T-helper 2 cell treated with Interferon-gamma antibody and Interleukin-4, amounts not matched to agents 5 μg/mL and 100 μg/mL, for 36 hours (primary cell): ENCODE results near the gene CD3E.
"Not testable (repeated sequence)": the region's sequence is repeated elsewhere in the genome, so short reads cannot be mapped to it uniquely, and the experiment has no call there.

Source experiments
- DNase-seq: peaks from one replicate; pipeline ENCODE4 v3.0.0; 2021; ENCODE audit warnings: low spot score
- H3K27ac Mint-ChIP-seq: one replicate; pipeline ENCODE4 v1.8.0; 2021; ENCODE audit warnings: mild to moderate bottlenecking, mixed read lengths
- H3K27me3 Mint-ChIP-seq: one replicate; pipeline ENCODE4 v1.8.0; 2021; ENCODE audit warnings: low read depth, mixed read lengths
- H3K36me3 Mint-ChIP-seq: one replicate; pipeline ENCODE4 v1.8.0; 2021; ENCODE audit warnings: low read depth, mixed read lengths
- H3K4me1 Mint-ChIP-seq: one replicate; pipeline ENCODE4 v1.8.0; 2021; ENCODE audit warnings: low read depth, mixed read lengths
- H3K4me3 Mint-ChIP-seq: one replicate; pipeline ENCODE4 v1.8.0; 2022; ENCODE audit warnings: mild to moderate bottlenecking, moderate library complexity, mixed read lengths
- H3K9me3 Mint-ChIP-seq: one replicate; pipeline ENCODE4 v1.8.0; 2021; ENCODE audit warnings: mixed read lengths

The CD3E gene

DNA sequence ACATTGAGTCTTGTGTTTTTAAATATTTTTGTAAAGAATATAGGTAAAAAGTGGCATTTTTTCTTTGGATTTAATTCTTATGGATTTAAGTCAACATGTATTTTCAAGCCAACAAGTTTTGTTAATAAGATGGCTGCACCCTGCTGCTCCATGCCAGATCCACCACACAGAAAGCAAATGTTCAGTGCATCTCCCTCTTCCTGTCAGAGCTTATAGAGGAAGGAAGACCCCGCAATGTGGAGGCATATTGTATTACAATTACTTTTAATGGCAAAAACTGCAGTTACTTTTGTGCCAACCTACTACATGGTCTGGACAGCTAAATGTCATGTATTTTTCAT is 333 bp upstream of the CD3E start:
- peaks cover 37% of the 10 kb centered on the region for H3K36me3 Mint-ChIP-seq
- H3K27ac Mint-ChIP-seq = peak overlapping the region; percentile 99
- H3K27me3 Mint-ChIP-seq = no peaks in the 10 kb centered on the region
- no peaks in the 10 kb centered on the region for H3K9me3 Mint-ChIP-seq
- DNase-seq = no peak
- peak overlapping the region; percentile 99 for H3K4me3 Mint-ChIP-seq
- peaks cover 40% of the 10 kb centered on the region for H3K4me1 Mint-ChIP-seq

DNA sequence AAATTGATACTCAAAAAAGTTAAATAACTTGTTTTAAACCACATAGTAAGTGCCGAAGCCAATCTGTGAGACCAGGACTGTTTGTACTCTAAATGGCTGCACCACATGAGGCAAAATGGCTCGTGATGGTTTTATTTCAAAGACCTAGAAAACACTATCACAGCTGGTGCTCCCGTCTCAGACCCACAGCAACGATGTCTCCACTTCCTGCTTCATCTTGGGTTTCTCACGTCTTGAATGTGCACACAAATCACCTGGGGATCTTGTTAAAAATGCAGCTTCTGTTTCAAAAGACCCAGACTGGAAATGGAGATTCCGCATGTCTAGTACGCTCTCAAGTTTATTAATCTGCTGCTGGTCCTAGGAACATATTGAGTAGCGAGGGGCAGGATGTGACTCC is 1.2 kb downstream of the CD3E start:
- Mint-ChIP-seq H3K4me1 (peaks cover 47% of the 10 kb centered on the region), H3K9me3 (no peaks in the 10 kb centered on the region), H3K27me3 (no peaks in the 10 kb centered on the region), H3K27ac (peak overlapping the region; percentile 99), H3K36me3 (peaks cover 51% of the 10 kb centered on the region), H3K4me3 (peak overlapping the region; percentile 99)
- DNase-seq = peak; percentile 28

DNA sequence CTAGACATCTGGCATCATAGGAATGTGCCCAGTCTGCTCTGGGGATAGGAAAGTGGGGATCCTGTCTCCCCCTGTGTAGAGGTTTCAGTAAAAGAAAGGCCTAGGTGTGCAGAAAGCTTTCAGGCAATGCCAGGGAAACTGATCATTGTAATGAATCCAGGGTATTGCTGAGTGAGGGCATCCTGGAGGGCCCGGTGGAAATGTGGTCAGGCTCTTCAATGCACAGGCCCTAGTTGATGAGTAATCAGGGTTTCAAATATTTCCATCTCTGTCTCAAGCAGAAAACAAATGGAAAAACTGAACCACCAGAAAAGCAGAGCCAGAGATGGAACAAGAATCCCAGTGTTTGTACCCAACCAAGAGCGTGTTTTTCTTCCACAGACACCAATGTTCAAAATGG is 2.0 kb downstream of the CD3E start:
- DNase-seq = peak; percentile 61
- Mint-ChIP-seq H3K36me3 (peaks cover 59% of the 10 kb centered on the region), H3K27ac (peak overlapping the region; percentile 99), H3K27me3 (no peaks in the 10 kb centered on the region), H3K4me1 (peaks cover 53% of the 10 kb centered on the region), H3K4me3 (peak overlapping the region; percentile 99), H3K9me3 (no peaks in the 10 kb centered on the region)

DNA sequence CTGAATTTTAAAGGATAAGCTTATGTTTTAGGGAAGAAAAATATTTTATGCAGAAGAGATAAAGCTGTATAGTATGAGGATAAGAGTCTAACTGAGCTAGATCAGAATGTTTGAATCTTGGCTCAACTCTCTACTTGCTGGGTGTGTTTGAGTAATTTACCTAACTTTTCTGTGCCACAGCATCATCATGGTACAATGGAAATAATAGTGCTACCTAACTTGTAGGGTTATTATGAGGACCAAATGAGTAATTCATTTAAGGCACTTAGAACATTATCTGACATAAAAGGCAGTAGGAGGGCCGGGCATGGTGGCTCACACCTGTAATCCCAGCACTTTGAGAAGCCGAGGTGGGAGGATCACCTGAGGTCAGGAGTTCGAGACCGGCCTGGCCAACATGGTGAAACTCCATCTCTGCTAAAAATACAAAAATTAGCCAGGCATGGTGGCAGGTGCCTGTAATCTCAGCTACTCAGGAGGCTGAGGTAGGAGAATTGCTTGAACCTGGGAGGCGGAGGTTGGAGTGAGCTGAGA is 4.5 kb downstream of the CD3E start:
- H3K36me3 Mint-ChIP-seq = peaks cover 79% of the 10 kb centered on the region
- H3K4me1 Mint-ChIP-seq = peaks cover 61% of the 10 kb centered on the region
- not testable (repeated sequence) for H3K9me3 Mint-ChIP-seq, DNase-seq, H3K27me3 Mint-ChIP-seq
- H3K27ac Mint-ChIP-seq = peak overlapping the region; percentile 29
- H3K4me3 Mint-ChIP-seq = peak overlapping the region; percentile 99

DNA sequence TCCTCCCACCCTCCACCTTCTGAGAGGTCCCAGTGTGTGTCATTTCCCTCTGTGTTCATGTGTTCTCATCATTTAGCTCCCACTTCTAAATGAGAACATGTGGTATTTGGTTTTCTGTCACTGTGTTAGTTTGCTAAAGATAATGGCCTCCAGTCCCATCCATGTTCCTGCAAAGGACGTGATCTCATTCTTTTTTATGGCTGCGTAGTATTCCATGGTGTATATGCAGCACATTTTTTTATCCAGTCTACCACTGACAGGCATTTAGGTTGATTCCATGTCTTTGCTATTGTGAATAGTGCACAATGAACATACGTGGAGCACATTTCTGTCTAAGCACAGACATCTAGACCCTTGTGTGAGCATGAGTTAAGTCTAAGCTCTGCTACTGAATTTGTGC is 5.7 kb downstream of the CD3E start:
- DNase-seq = no peak
- peaks cover 61% of the 10 kb centered on the region for H3K4me1 Mint-ChIP-seq
- peak overlapping the region; percentile 50 for H3K27ac Mint-ChIP-seq
- H3K9me3 Mint-ChIP-seq = no peaks in the 10 kb centered on the region
- peak overlapping the region; percentile 13 for H3K4me3 Mint-ChIP-seq
- peaks cover 84% of the 10 kb centered on the region for H3K36me3 Mint-ChIP-seq
- no peaks in the 10 kb centered on the region for H3K27me3 Mint-ChIP-seq

DNA sequence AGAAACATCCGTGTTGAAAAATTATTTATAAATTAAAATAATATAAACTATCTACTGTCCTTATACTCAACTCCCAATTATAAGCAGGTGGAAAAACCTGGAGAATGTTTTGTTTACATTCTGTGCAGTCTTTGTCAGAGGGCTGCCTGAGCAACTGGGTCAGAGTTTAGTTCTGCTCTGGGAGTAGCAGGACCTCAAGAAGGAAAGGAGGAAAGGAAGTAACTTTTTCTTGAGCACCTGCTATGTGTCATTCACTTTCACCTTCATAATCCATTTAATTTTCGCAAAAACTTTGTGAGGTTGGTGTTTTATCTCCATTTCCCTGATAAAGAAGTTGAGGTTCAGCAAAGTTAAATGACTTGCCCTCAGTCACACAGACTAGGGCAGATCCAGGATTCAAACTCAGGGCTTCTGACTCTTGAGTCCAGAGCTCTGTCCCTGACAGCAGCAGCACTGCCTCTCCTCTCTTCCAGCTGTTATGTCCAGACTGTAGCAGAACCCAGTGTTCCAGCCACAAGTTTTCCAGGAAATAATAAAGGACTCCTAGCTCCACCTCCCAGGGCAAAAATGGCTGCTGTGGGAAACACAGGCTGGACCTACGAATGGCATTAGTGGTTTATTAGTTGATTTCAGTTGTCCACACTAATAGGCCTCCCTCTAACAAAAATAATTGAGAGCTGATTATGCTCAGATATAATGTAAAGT is 6.4 kb downstream of the CD3E start:
- Mint-ChIP-seq H3K9me3 (no peaks in the 10 kb centered on the region), H3K27ac (peak overlapping the region; percentile 35), H3K36me3 (peaks cover 84% of the 10 kb centered on the region), H3K27me3 (no peaks in the 10 kb centered on the region), H3K4me1 (peaks cover 64% of the 10 kb centered on the region), H3K4me3 (peak overlapping the region; percentile 2)
- no peak for DNase-seq

DNA sequence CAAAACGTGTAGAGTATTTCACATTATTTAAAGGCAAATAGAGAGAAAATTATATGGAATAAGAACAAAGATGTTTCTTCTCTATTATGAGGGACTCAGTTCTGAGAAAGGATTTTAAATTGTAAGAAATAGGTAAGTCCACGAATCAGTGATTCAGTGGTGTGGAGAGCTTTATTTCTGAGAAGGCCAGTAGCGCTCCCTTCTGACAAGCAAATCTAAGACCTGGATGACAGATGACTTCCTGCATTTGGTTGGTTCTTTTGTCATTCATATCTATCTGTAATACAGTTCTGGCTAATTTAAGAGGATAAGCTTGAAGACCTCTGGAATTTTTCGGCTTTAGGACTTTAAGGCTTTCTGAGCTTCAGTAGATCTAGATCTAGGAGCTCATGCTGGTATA is 7.0 kb downstream of the CD3E start:
- H3K4me3 Mint-ChIP-seq = no peak overlapping the region
- DNase-seq = no peak
- H3K9me3 Mint-ChIP-seq = no peaks in the 10 kb centered on the region
- no peak overlapping the region for H3K27ac Mint-ChIP-seq
- H3K4me1 Mint-ChIP-seq = peaks cover 68% of the 10 kb centered on the region
- H3K27me3 Mint-ChIP-seq = no peaks in the 10 kb centered on the region
- peaks cover 87% of the 10 kb centered on the region for H3K36me3 Mint-ChIP-seq

DNA sequence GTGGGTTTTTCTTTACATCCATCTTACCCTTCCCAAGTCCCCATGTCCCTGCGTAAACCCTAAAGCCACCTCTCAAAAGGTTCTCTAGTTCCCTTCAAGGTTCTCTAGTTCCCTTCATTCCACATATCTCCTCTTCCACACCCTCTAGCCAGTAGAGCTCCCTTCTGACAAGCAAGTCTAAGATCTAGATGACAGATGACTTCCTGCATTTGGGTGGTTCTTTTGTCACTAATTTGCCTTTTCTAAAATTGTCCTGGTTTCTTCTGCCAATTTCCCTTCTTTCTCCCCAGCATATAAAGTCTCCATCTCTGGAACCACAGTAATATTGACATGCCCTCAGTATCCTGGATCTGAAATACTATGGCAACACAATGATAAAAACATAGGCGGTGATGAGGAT is 7.8 kb downstream of the CD3E start:
- Mint-ChIP-seq H3K9me3 (peaks cover 3% of the 10 kb centered on the region), H3K4me1 (peaks cover 67% of the 10 kb centered on the region), H3K27me3 (no peaks in the 10 kb centered on the region), H3K36me3 (peaks cover 84% of the 10 kb centered on the region), H3K4me3 (no peak overlapping the region), H3K27ac (peak overlapping the region; percentile 66)
- DNase-seq = no peak

DNA sequence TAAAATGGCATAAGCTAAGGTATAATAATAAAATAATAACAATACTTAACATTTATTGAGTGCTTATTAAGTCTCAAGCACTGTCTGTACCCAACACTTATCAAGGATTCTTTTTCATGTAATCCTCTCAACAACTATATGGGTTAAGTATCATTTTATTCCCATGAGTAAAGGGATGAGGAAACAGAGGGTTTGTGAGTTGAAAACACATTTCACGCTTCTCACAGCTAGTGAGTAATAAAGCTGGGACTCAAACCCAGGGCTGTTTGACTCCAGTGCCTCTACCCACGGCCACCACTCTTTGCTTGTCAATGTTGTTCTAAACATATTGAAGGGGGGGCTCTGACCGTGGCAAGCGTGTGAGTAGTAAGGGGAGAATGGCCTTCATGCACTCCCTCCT is 8.7 kb downstream of the CD3E start:
- Mint-ChIP-seq H3K4me1 (peaks cover 65% of the 10 kb centered on the region), H3K27me3 (no peaks in the 10 kb centered on the region), H3K27ac (peak overlapping the region; percentile 21), H3K36me3 (peaks cover 82% of the 10 kb centered on the region), H3K4me3 (no peak overlapping the region), H3K9me3 (peaks cover 4% of the 10 kb centered on the region)
- no peak for DNase-seq

DNA sequence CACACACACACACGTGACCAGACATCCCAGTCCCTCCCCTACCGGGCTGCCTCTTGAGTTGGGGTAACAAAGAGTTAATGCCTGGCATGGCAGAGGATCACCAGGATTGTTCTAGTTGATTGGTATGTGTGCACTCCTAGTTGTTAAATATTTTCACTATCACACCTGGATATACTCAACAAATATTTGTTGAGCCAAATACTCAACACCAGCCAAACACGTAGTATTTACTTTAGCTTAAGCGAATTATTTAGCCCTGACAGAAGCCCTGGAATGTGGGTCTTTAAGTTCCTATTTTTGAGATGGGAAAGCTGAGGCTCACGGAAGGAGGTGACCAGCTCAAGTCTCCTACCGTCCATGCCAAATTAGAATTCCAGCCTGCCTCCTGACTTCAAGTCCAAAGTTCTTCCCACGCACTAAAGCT is 10.5 kb downstream of the CD3E start:
- H3K4me1 Mint-ChIP-seq = peaks cover 71% of the 10 kb centered on the region
- DNase-seq = no peak
- H3K36me3 Mint-ChIP-seq = peaks cover 76% of the 10 kb centered on the region
- H3K27ac Mint-ChIP-seq = peak overlapping the region; percentile 98
- peaks cover 4% of the 10 kb centered on the region for H3K9me3 Mint-ChIP-seq
- H3K27me3 Mint-ChIP-seq = no peaks in the 10 kb centered on the region
- H3K4me3 Mint-ChIP-seq = peak overlapping the region; percentile 80

DNA sequence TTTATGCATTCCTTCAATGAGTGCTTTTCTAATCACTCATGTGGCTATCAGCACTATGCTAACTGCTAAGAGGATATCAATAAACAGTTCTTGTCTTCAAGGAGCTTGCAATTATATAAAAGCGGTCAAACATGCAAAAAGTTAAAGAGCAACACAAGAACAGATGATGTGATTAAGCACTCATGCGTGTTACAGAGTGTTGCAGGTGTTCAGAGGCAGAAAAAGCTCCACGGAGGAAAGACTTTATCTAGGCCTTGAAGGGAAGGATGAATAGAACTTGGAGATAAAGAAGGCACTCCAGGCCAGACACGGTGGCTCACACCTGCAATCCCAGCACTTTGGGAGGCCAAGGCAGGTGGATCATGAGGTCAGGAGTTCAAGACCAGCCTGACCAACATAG is 13.6 kb downstream of the CD3E start:
- H3K27me3 Mint-ChIP-seq = no peaks in the 10 kb centered on the region
- peaks cover 4% of the 10 kb centered on the region for H3K9me3 Mint-ChIP-seq
- no peak for DNase-seq
- peaks cover 68% of the 10 kb centered on the region for H3K4me1 Mint-ChIP-seq
- H3K36me3 Mint-ChIP-seq = peaks cover 49% of the 10 kb centered on the region
- H3K27ac Mint-ChIP-seq = peak overlapping the region; percentile 35
- H3K4me3 Mint-ChIP-seq = peak overlapping the region; percentile 14

DNA sequence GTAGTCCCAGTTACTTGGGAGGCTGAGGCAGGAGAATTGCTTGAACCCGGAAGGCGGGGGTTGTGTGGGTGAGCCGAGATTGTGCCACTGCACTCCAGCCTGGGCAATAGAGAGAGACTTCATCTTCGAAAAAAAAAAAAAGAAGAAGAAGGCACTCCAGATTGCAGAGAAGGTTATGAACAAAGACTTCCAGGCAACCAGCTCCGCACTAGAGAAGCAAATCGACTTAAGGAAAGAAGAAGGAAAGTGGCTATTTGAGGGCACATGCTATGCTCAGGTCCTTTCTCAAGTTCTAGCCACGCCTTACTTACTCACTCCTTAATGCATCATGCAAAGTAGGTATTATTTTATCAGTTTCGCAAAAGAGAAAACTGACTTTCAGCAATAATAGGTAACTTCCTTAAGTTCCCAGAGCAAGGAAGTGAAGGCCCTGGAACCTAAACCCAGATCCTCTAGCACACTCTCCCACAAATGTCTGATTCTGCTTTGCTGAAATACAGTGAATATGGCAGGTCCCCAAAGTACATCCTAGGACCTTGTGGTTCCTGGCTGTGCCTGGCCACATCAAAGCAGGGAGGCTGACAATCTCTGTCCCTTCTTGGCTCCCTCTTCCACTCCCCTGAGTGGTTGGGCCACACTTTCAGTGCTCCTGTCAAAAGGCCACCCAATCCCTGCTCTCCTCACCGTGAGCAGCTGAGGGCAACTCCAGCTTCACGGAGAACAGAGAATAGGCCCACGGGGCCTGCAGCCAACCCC is 14.2 kb downstream of the CD3E start:
- no peak for DNase-seq
- Mint-ChIP-seq H3K4me1 (peaks cover 66% of the 10 kb centered on the region), H3K36me3 (peaks cover 47% of the 10 kb centered on the region), H3K27me3 (no peaks in the 10 kb centered on the region), H3K27ac (peak overlapping the region; percentile 45), H3K4me3 (peak overlapping the region; percentile 3), H3K9me3 (peaks cover 4% of the 10 kb centered on the region)

DNA sequence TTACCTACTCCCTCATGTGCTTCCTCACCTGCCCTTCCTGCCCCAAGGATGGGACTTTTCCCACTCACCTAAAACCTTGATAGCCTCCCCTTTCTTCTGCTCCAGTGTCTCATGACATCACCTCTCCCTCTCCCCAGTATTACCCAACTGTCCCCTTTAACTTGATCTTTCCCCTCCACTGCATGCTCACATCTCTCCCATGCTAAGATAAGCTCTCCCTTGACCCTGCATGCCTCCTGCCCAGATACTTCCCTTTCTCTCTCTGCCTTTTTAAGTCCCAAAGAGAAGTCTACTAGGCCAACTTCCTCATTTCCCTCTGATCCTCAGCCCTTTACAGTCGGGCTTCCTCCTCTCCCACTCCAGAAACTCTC is 14.8 kb downstream of the CD3E start:
- Mint-ChIP-seq H3K9me3 (peaks cover 4% of the 10 kb centered on the region), H3K27me3 (no peaks in the 10 kb centered on the region), H3K4me1 (peaks cover 61% of the 10 kb centered on the region), H3K4me3 (peak overlapping the region; percentile 3), H3K36me3 (peaks cover 42% of the 10 kb centered on the region), H3K27ac (peak overlapping the region; percentile 45)
- no peak for DNase-seq

DNA sequence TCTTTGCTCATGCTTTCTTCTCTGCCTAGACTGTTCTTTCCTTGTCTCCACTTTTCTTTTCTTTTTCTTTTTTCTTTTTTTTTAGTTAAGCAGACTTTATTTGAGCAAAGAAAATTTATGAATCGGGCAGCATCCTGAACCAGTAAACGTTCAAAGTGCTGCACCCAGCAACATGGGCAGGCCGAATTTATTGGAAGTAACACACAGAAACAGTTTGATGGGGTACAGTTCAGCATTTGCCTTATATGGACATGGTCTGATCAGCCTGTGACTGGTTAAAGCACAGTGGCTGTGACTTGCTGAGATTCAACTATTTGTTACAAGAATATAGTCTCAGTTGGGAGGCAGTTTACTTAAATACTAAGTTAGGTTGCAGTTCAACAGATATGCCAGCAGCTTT is 16.0 kb downstream of the CD3E start:
- DNase-seq = no peak
- H3K4me3 Mint-ChIP-seq = no peak overlapping the region
- peaks cover 54% of the 10 kb centered on the region for H3K4me1 Mint-ChIP-seq
- peaks cover 33% of the 10 kb centered on the region for H3K36me3 Mint-ChIP-seq
- peak overlapping the region; percentile 41 for H3K27ac Mint-ChIP-seq
- peaks cover 4% of the 10 kb centered on the region for H3K9me3 Mint-ChIP-seq
- no peaks in the 10 kb centered on the region for H3K27me3 Mint-ChIP-seq
